HL-60 (cell line): Measurements from ENCODE around the gene ADAMTS2.

Source experiments
- GABPA ChIP-seq: IDR thresholded peaks from 2 replicates; pipeline ENCODE4 v1.6.1; 2012; ENCODE audit warnings: low read depth
- POLR2AphosphoS5 ChIP-seq: IDR thresholded peaks from 2 replicates; pipeline ENCODE4 v1.6.1; 2012; ENCODE audit warnings: low read depth
- SPI1 ChIP-seq: IDR thresholded peaks from 2 replicates; pipeline ENCODE4 v1.6.1; 2012; ENCODE audit warnings: low read depth, mild to moderate bottlenecking, borderline replicate concordance
- TF ChIP-seq, protein P1 (sequence below): IDR thresholded peaks from one replicate; pipeline ENCODE4 v1.5.1; 2011; ENCODE audit warnings: low read length, control low read depth, inconsistent platforms; ENCODE audit not compliant: insufficient read depth
- TF ChIP-seq, protein P2 (sequence below): IDR thresholded peaks from 2 replicates; pipeline ENCODE4 v1.6.1; 2012; ENCODE audit warnings: low read depth; ENCODE audit not compliant: insufficient replicate concordance

DNA sequence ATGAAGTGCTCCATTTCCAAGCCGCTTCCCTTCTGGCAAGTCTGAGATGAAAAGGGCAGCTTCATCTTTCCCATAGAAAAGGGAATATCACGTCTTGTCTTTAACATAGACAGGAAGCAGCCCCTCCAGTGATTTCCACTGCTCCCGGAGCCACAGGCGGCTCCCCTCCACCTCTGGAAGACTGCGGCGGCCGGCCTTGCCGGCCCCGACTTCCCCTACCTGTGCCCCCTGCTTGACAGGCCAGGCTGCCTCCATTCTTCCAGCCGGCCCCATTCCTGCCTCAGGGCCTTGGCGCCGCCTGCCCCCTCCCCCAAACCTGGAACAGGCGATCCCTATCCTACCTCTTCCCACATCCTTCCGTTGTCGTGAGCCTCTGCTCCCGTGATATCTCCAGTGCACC lies 143.3 kb downstream of the ADAMTS2 start:
- TF ChIP-seq, protein P1, sequence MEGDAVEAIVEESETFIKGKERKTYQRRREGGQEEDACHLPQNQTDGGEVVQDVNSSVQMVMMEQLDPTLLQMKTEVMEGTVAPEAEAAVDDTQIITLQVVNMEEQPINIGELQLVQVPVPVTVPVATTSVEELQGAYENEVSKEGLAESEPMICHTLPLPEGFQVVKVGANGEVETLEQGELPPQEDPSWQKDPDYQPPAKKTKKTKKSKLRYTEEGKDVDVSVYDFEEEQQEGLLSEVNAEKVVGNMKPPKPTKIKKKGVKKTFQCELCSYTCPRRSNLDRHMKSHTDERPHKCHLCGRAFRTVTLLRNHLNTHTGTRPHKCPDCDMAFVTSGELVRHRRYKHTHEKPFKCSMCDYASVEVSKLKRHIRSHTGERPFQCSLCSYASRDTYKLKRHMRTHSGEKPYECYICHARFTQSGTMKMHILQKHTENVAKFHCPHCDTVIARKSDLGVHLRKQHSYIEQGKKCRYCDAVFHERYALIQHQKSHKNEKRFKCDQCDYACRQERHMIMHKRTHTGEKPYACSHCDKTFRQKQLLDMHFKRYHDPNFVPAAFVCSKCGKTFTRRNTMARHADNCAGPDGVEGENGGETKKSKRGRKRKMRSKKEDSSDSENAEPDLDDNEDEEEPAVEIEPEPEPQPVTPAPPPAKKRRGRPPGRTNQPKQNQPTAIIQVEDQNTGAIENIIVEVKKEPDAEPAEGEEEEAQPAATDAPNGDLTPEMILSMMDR: no peak
- TF ChIP-seq POLR2AphosphoS5 (no peak), GABPA (no peak), SPI1 (no peak)
- TF ChIP-seq, protein P2, sequence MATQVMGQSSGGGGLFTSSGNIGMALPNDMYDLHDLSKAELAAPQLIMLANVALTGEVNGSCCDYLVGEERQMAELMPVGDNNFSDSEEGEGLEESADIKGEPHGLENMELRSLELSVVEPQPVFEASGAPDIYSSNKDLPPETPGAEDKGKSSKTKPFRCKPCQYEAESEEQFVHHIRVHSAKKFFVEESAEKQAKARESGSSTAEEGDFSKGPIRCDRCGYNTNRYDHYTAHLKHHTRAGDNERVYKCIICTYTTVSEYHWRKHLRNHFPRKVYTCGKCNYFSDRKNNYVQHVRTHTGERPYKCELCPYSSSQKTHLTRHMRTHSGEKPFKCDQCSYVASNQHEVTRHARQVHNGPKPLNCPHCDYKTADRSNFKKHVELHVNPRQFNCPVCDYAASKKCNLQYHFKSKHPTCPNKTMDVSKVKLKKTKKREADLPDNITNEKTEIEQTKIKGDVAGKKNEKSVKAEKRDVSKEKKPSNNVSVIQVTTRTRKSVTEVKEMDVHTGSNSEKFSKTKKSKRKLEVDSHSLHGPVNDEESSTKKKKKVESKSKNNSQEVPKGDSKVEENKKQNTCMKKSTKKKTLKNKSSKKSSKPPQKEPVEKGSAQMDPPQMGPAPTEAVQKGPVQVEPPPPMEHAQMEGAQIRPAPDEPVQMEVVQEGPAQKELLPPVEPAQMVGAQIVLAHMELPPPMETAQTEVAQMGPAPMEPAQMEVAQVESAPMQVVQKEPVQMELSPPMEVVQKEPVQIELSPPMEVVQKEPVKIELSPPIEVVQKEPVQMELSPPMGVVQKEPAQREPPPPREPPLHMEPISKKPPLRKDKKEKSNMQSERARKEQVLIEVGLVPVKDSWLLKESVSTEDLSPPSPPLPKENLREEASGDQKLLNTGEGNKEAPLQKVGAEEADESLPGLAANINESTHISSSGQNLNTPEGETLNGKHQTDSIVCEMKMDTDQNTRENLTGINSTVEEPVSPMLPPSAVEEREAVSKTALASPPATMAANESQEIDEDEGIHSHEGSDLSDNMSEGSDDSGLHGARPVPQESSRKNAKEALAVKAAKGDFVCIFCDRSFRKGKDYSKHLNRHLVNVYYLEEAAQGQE: no peak
